Panc1 (cell line): ENCODE data around the gene PPARD. TPM values are rescaled to one million over a fixed set of nuclear protein-coding genes. Genes with fewer than 3 reads are reported as not detected.

Experiments
- ATAC-seq: fragments of 200-7000 bp; cut with Tn5 transposase; 2 replicates; pipeline ENCODE4 v1.9.1; 2020; ENCODE audit warnings: mild to moderate bottlenecking, moderate library complexity
- BruUV-seq: library from RNA; stranded (reverse); fragments of 400-500 nt; replicated peaks from 2 replicates; lab custom pipeline; 2021; lab: Mats Ljungman, UMichigan
- CTCF ChIA-PET: fragments of 300-600 bp; sonication (Branson Sonifier 250); formaldehyde crosslinking; loops from one replicate; lab custom pipeline; 2022; ENCODE audit warnings: antibody characterized with exemption; lab: Charles Lee
- POLR2A ChIA-PET: fragments of 300-600 bp; sonication (Branson Sonifier 250); formaldehyde crosslinking; loops from one replicate; lab custom pipeline; 2022; ENCODE audit warnings: antibody characterized with exemption; lab: Charles Lee
- DNase-seq: peaks from one replicate; pipeline ENCODE4 v3.0.0-alpha.2; 2010; ENCODE audit warnings: low read depth, low spot score
- H3K27ac ChIP-seq: 2 replicates; pipeline ENCODE4 v1.5.1; 2011; ENCODE audit warnings: mild to moderate bottlenecking, low read length, inconsistent platforms
- H3K27me3 ChIP-seq: fragments of 200-500 bp; sonication (Bioruptor generic); 2 replicates; pipeline ENCODE4 v1.6.0; 2014; ENCODE audit warnings: low read length, inconsistent platforms; ENCODE audit not compliant: control insufficient read depth, insufficient read depth
- H3K36me3 ChIP-seq: fragments of 200-500 bp; sonication (Bioruptor generic); 2 replicates; pipeline ENCODE4 v1.5.1; 2014; ENCODE audit warnings: inconsistent platforms, mild to moderate bottlenecking, low read length, moderate library complexity; ENCODE audit not compliant: control insufficient read depth, insufficient read depth
- H3K4me1 ChIP-seq: 2 replicates; pipeline ENCODE4 v1.5.1; 2011; ENCODE audit warnings: inconsistent platforms, mild to moderate bottlenecking, low read length, moderate library complexity; ENCODE audit not compliant: control insufficient read depth, insufficient read depth
- H3K4me3 ChIP-seq, 2 experiments: 2 replicates each; pipeline ENCODE4 v1.5.1; 2011 to 2012; ENCODE audit warnings: low read depth in 2 of 2, low read length in 2 of 2, mild to moderate bottlenecking in 2 of 2, inconsistent platforms in 1 of 2, moderate library complexity in 1 of 2
- H3K9me3 ChIP-seq: fragments of 200-500 bp; sonication (Bioruptor generic); 2 replicates; pipeline ENCODE4 v1.5.1; 2014; ENCODE audit warnings: low read depth, mild to moderate bottlenecking, inconsistent platforms, low read length, moderate library complexity; ENCODE audit not compliant: control insufficient read depth, insufficient read depth
- POLR2AphosphoS5 ChIP-seq: IDR thresholded peaks from 2 replicates; pipeline ENCODE4 v1.6.1; 2012; ENCODE audit warnings: mild to moderate bottlenecking, low read depth, low read length, moderate library complexity
- SIN3A ChIP-seq: IDR thresholded peaks from 2 replicates; pipeline ENCODE4 v1.6.1; 2012; ENCODE audit warnings: low read depth, mild to moderate bottlenecking, low read length, moderate library complexity, borderline replicate concordance; ENCODE audit not compliant: insufficient read depth
- TCF7L2 ChIP-seq: IDR thresholded peaks from 2 replicates; pipeline ENCODE4 v1.6.1; 2011; ENCODE audit warnings: mild to moderate bottlenecking, low read depth, low read length, inconsistent platforms
- in situ Hi-C: cut with HindIII; loops from 2 replicates; pipeline ENCODE4 v1.10.0; 2016; ENCODE audit warnings: low sequenced_read_pairs, low pct_unique_long_range_greater_than_20kb
- intact Hi-C: fragments of 100-400 bp; cut with micrococcal nuclease; formaldehyde crosslinking; loops from one replicate; pipeline ENCODE4 v1.10.0; 2022; ENCODE audit not compliant: unreplicated experiment
- total RNA-seq: library from RNA; stranded (reverse); gene quantifications from one replicate; pipeline ENCODE4 v1.2.1, GENCODE V29; 2021; ENCODE audit not compliant: unreplicated experiment
- TF ChIP-seq, protein P1 (sequence below): fragments of 450-650 bp; IDR thresholded peaks from 2 replicates; pipeline ENCODE4 v1.5.1; 2017; ENCODE audit warnings: mild to moderate bottlenecking
- TF ChIP-seq, protein P2 (sequence below), 2 experiments: IDR thresholded peaks; 2 replicates each; pipeline ENCODE4 v1.6.1; 2011 to 2012; ENCODE audit warnings: low read depth in 2 of 2, control low read depth in 1 of 2, low read length in 1 of 2, mild to moderate bottlenecking in 1 of 2, moderate library complexity in 1 of 2; ENCODE audit not compliant: insufficient read depth in 1 of 2

Gene PPARD
- total RNA-seq, 1 experiment from 2014 or later: 14.4 TPM

DNA sequence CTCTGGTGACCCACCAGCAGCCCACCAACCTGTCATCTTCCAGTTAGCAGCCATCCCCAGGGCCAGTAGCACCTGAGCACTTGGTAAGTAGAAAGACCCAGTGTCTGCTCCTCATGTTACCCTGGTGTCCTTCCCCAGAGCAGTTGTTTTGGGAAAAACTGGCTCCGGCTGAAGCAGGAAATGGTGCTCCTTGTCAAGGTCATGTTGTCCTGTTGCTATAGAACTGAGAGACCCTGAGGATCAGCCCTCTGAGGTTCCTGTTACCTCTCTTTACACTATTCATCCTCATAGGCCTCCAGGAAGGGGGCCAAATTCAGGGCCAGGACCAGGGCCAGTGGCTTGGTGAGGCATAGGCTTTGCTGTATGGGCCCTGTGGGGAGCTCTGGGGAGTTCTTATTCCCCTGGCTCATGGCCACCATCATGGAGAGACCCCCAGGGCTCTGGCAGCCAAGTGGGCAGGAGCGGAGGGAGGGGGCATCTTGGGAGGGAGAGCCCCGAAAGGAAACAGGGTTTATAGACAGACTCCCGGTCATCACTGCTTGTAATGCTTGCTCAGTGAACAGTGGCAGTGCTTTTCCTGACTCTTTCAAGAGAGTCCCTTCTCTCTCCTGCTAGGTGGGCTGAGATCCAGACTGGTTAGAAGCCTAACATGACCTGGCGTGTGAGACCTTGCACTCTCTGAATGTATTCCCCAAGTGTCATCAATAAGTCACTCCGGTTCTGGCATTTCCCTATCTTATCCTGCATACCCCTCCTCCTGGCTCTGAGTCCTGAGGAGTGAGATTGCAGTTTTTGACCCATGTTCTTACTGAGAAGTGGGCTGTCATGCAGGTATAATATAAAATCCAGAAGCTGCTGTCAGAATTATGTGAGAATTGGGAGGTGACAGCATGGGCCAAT lies 50.7 kb downstream of the PPARD start:
- intact Hi-C loops: no loop called here

DNA sequence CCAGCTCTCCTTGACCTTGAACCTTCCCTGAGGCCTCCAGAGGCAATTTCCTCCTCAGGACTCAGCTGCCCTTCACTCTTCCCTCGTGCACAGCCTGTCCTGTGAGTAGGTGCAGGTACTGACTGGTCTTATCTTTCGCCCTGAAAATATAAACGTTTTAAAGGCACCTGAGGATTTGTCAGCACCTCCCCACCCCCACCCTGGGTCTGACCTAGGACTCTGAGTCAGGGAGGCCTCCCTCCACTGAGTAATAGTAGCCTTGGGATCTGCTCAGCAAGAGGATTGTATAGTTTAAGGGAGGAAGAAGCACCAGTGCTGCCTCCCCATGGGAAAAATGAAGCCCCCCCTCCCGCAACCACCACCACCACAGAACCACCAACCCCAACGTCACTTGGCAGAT lies 54.6 kb downstream of the PPARD start:
- ATAC-seq: no peak
- POLR2A ChIA-PET: no interaction called here
- CTCF ChIA-PET: no interaction called here
- H3K27me3 ChIP-seq: no peaks in the 10 kb centered on the region
- no peak overlapping the region for H3K27ac ChIP-seq
- TF ChIP-seq, protein P1, sequence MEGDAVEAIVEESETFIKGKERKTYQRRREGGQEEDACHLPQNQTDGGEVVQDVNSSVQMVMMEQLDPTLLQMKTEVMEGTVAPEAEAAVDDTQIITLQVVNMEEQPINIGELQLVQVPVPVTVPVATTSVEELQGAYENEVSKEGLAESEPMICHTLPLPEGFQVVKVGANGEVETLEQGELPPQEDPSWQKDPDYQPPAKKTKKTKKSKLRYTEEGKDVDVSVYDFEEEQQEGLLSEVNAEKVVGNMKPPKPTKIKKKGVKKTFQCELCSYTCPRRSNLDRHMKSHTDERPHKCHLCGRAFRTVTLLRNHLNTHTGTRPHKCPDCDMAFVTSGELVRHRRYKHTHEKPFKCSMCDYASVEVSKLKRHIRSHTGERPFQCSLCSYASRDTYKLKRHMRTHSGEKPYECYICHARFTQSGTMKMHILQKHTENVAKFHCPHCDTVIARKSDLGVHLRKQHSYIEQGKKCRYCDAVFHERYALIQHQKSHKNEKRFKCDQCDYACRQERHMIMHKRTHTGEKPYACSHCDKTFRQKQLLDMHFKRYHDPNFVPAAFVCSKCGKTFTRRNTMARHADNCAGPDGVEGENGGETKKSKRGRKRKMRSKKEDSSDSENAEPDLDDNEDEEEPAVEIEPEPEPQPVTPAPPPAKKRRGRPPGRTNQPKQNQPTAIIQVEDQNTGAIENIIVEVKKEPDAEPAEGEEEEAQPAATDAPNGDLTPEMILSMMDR: no peak
- no peak for TF ChIP-seq TCF7L2
- no peak for TF ChIP-seq POLR2AphosphoS5
- TF ChIP-seq, protein P2, sequence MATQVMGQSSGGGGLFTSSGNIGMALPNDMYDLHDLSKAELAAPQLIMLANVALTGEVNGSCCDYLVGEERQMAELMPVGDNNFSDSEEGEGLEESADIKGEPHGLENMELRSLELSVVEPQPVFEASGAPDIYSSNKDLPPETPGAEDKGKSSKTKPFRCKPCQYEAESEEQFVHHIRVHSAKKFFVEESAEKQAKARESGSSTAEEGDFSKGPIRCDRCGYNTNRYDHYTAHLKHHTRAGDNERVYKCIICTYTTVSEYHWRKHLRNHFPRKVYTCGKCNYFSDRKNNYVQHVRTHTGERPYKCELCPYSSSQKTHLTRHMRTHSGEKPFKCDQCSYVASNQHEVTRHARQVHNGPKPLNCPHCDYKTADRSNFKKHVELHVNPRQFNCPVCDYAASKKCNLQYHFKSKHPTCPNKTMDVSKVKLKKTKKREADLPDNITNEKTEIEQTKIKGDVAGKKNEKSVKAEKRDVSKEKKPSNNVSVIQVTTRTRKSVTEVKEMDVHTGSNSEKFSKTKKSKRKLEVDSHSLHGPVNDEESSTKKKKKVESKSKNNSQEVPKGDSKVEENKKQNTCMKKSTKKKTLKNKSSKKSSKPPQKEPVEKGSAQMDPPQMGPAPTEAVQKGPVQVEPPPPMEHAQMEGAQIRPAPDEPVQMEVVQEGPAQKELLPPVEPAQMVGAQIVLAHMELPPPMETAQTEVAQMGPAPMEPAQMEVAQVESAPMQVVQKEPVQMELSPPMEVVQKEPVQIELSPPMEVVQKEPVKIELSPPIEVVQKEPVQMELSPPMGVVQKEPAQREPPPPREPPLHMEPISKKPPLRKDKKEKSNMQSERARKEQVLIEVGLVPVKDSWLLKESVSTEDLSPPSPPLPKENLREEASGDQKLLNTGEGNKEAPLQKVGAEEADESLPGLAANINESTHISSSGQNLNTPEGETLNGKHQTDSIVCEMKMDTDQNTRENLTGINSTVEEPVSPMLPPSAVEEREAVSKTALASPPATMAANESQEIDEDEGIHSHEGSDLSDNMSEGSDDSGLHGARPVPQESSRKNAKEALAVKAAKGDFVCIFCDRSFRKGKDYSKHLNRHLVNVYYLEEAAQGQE (IDR thresholded peaks at IDR 0.05; ENCODE audit: insufficient read depth in 1 of 2, low read depth in 2 of 2, low read length in 1 of 2): no peak
- no peak for TF ChIP-seq SIN3A
- intact Hi-C loops (no loop called here), in situ Hi-C loops (no loop called here)
- H3K4me1 ChIP-seq: peaks cover 7% of the 10 kb centered on the region; the same call in 1 of the 2 replicates
- H3K4me3 ChIP-seq: no peak overlapping the region
- H3K36me3 ChIP-seq: no peaks in the 10 kb centered on the region
- no peak for DNase-seq
- no TSS peak for BruUV-seq
- H3K9me3 ChIP-seq: no peaks in the 10 kb centered on the region

More for the DNA sequence above, 50.7 kb downstream of the PPARD start:
- ATAC-seq (no peak), DNase-seq (no peak)
- ChIA-PET POLR2A (no interaction called here), CTCF (no interaction called here)
- no peaks in the 10 kb centered on the region for H3K36me3 ChIP-seq
- H3K27me3 ChIP-seq: no peaks in the 10 kb centered on the region
- no peak overlapping the region for H3K27ac ChIP-seq
- TF ChIP-seq POLR2AphosphoS5: no peak
- TF ChIP-seq SIN3A: no peak
- TF ChIP-seq, protein P2 (IDR thresholded peaks at IDR 0.05; ENCODE audit: insufficient read depth in 1 of 2, low read depth in 2 of 2, low read length in 1 of 2): no peak
- TF ChIP-seq, protein P1: no peak
- TF ChIP-seq TCF7L2: no peak
- H3K4me3 ChIP-seq: no peak overlapping the region
- in situ Hi-C loops: no loop called here
- BruUV-seq: no TSS peak
- no peaks in the 10 kb centered on the region for H3K9me3 ChIP-seq
- peaks cover 16% of the 10 kb centered on the region for H3K4me1 ChIP-seq
